K562 (cell line): ENCODE results near the gene FBLN2. TPM values are rescaled to one million over a fixed set of nuclear protein-coding genes. Genes with fewer than 3 reads are reported as not detected.

ENCODE experiments used
- ATAC-seq: fragments of 200-7000 bp; cut with Tn5 transposase; 3 replicates; pipeline ENCODE4 v1.9.1; 2020; ENCODE audit warnings: moderate library complexity
- BruUV-seq: library from RNA; stranded (reverse); fragments of 400-500 nt; replicated peaks from 2 replicates; lab custom pipeline; 2021; lab: Mats Ljungman, UMichigan
- CTCF ChIA-PET: fragments of 300-600 bp; formaldehyde crosslinking; extraction: SDS; loops from one replicate; lab custom pipeline; 2021; ENCODE audit warnings: low intra/inter-chr PET ratio; lab: Yijun Ruan, JAX
- POLR2A ChIA-PET: fragments of 300-600, 350-650 bp; sonication (Branson Sonifier 250); formaldehyde crosslinking; extraction: SDS; loops from one replicate; lab custom pipeline; 2021; ENCODE audit warnings: antibody characterized with exemption, inconsistent platforms; lab: Yijun Ruan, JAX
- DNase-seq, 4 experiments: peaks; one replicate each; pipeline versions ENCODE4 v3.0.0 to v3.0.0-alpha.2; 2011 to 2018; ENCODE audit warnings: low spot score in 3 of 4, mixed read lengths in 3 of 4; ENCODE audit errors: extremely low read depth in 1 of 4
- FAIRE-seq: peaks from 2 replicates; lab custom pipeline; 2011; peaks lifted over from hg19 to GRCh38; lab: Jason Lieb, UNC
- H2AFZ ChIP-seq: 2 replicates; pipeline ENCODE4 v1.6.0; 2011; ENCODE audit warnings: low read depth, low read length, control low read depth, inconsistent platforms
- H3K27ac ChIP-seq: fragments of 200-600 bp; 3 replicates; pipeline ENCODE4 v1.8.0; 2011; ENCODE audit warnings: low read depth, mild to moderate bottlenecking, control low read depth, inconsistent platforms, low read length, moderate library complexity, mixed read lengths; ENCODE audit errors: extremely low read depth
- H3K27me3 ChIP-seq, 2 experiments: fragments of 300-600 bp in 1 of 2; 2 replicates in 1 of 2; 3 replicates in 1 of 2; pipeline versions ENCODE4 v1.6.0 to v1.8.0; 2011; ENCODE audit warnings: inconsistent platforms in 2 of 2, low read length in 2 of 2, mild to moderate bottlenecking in 1 of 2, mixed read lengths in 1 of 2, moderate library complexity in 1 of 2; ENCODE audit not compliant: control insufficient read depth in 2 of 2, insufficient read depth in 2 of 2
- H3K36me3 ChIP-seq: fragments of 300-600 bp; 3 replicates; pipeline ENCODE4 v1.8.0; 2011; ENCODE audit warnings: mild to moderate bottlenecking, low read length, inconsistent platforms; ENCODE audit not compliant: control insufficient read depth, insufficient read depth
- H3K4me1 ChIP-seq, 2 experiments: fragments of 200-600 bp in 1 of 2; replicated peaks in 1 of 2; 2 replicates in 1 of 2; 3 replicates in 1 of 2; pipeline versions ENCODE4 v1.5.1 to v1.8.0; 2011; ENCODE audit warnings: inconsistent platforms in 2 of 2, low read length in 2 of 2, mild to moderate bottlenecking in 1 of 2, mixed read lengths in 1 of 2, moderate library complexity in 1 of 2; ENCODE audit not compliant: control insufficient read depth in 2 of 2, insufficient read depth in 2 of 2
- H3K4me2 ChIP-seq: 2 replicates; pipeline ENCODE4 v1.6.1; 2011; ENCODE audit warnings: low read length, control low read depth, inconsistent platforms, mixed read lengths; ENCODE audit not compliant: insufficient read depth
- H3K4me3 ChIP-seq: fragments of 200-600 bp; sonication (generic), shearing (Covaris generic); 2 replicates; pipeline ENCODE4 v1.5.1; 2016; ENCODE audit warnings: control low read depth, inconsistent platforms
- H3K79me2 ChIP-seq: fragments of 200-600 bp; 3 replicates; pipeline ENCODE4 v1.8.0; 2011; ENCODE audit warnings: low read length, inconsistent platforms; ENCODE audit not compliant: control insufficient read depth, insufficient read depth
- H3K9ac ChIP-seq, 2 experiments: 2 replicates each; pipeline versions ENCODE4 v1.6.0 to v1.6.1; 2011; ENCODE audit warnings: low read depth in 2 of 2, low read length in 2 of 2, control low read depth in 1 of 2, inconsistent platforms in 1 of 2, mild to moderate bottlenecking in 1 of 2, mixed read lengths in 1 of 2; ENCODE audit not compliant: insufficient read depth in 1 of 2
- H3K9me1 ChIP-seq: one replicate; pipeline ENCODE4 v1.6.0; 2011; ENCODE audit warnings: inconsistent platforms, mild to moderate bottlenecking, low read length, moderate library complexity; ENCODE audit not compliant: control insufficient read depth, insufficient read depth
- H3K9me3 ChIP-seq: replicated peaks from 2 replicates; pipeline ENCODE4 v1.5.1; 2011; ENCODE audit warnings: low read depth, low read length, inconsistent platforms; ENCODE audit not compliant: control insufficient read depth, insufficient read depth
- H4K20me1 ChIP-seq: replicated peaks from 2 replicates; pipeline ENCODE4 v1.6.1; 2011; ENCODE audit warnings: low read length, inconsistent platforms, mixed read lengths; ENCODE audit not compliant: control insufficient read depth, insufficient read depth
- TFAP4 ChIP-seq: sonication (generic); formaldehyde crosslinking; IDR thresholded peaks from 2 replicates; pipeline ENCODE4 v1.8.0; 2022; ENCODE audit warnings: missing genetic modification reagents, mild to moderate bottlenecking, moderate library complexity, borderline replicate concordance
- ZNF436 ChIP-seq: fragments of 250-450, 450-650 bp; sonication (Bioruptor Pico); formaldehyde crosslinking; IDR thresholded peaks from 2 replicates; pipeline ENCODE4 v1.7.0; 2020; ENCODE audit warnings: mild to moderate bottlenecking
- WGBS: fragments of 100-300 bp; shearing (Covaris generic); methylation state at CpG from one replicate; pipeline ENCODE4 v1.1.6; 2016; ENCODE audit warnings: low coverage, mixed read lengths; ENCODE audit not compliant: insufficient coverage; ENCODE audit errors: missing lambda C conversion rate; 5-methylcytosine and 5-hydroxymethylcytosine counted together
- in situ Hi-C: fragments of 300-500 bp; cut with MboI; formaldehyde crosslinking; loops from 4 replicates; pipeline ENCODE4 v1.15.0; 2018; ENCODE audit warnings: inconsistent platforms, mixed read lengths
- intact Hi-C: fragments of 100-400 bp; cut with micrococcal nuclease; formaldehyde crosslinking; loops from 2 replicates; pipeline ENCODE4 v1.14.2; 2022
- polyA plus RNA-seq, 8 experiments: library from polyadenylated mRNA; depleted of rRNA in 4 of 8; stranded (reverse) in 5 of 8; unstranded in 3 of 8; fragments of >200 nt; fragmentation: Nextera tagmentation in 2 of 8; fragmentation: Illumina TruSeq in 1 of 8; extraction: Ambion mirVana in 2 of 8; extraction: Trizol in 1 of 8; gene quantifications; 2 replicates each; pipeline versions ENCODE4 v1.2.1 to v1.2.3, GENCODE V29; 2011 to 2014; ENCODE audit warnings: inconsistent platforms in 1 of 8, missing spikeins in 1 of 8
- total RNA-seq, 7 experiments: library from RNA; depleted of rRNA in 6 of 7; stranded (reverse); fragments of >200 nt in 6 of 7; fragmentation: Illumina TruSeq in 2 of 7; extraction: Trizol in 2 of 7; gene quantifications; 2 replicates each; pipeline versions ENCODE4 v1.2.1 to v1.2.3, GENCODE V29; 2011 to 2021; ENCODE audit warnings: low replicate concordance in 1 of 7

Gene FBLN2
- total and polyA plus RNA-seq, 9 of the 15 experiments (the other 6 are each of a cell fraction or from before 2014, with no cell fraction given), result 0.03 to 0.10 (median 0.04) TPM; not detected in 6

GRCh38 chr3:13580256-13581023 is 31.5 kb downstream of the FBLN2 start:
- Histone ChIP-seq H3K79me2 (no peaks in the 10 kb centered on the region), H3K9me3 (no peaks in the 10 kb centered on the region), H3K36me3 (no peaks in the 10 kb centered on the region), H3K27ac (no peak overlapping the region), H2AFZ (no peak overlapping the region), H4K20me1 (peaks cover 9% of the 10 kb centered on the region), H3K9ac (0 out of 4 replicates have a peak overlapping the region, but pooled peaks of 1 of the 2 experiments have one; percentile 41), H3K4me1 (peaks cover 10 to 33% of the 10 kb centered on the region in 2 experiments; a peak in 4 of 5 replicates), H3K27me3 (peaks cover 4 to 64% of the 10 kb centered on the region in 2 experiments; a peak in 4 of 5 replicates), H3K4me2 (no peak overlapping the region), H3K9me1 (no peaks in the 10 kb centered on the region), H3K4me3 (no peak overlapping the region)
- peak; percentile 31; the same call in 1 of the 2 replicates for TF ChIP-seq TFAP4 (CRISPR knock-in tag)
- TF ChIP-seq ZNF436, result no peak
- ChIA-PET POLR2A (interaction anchor here (0.6 to 1.2 kb wide), 2 partner anchors 10 to 62 kb away, joined by 3 read pairs; no protein-coding TSS in a partner anchor), CTCF (no interaction called here)
- no peak for ATAC-seq
- in situ Hi-C loops (no loop called here), intact Hi-C loops (no loop called here)
- FAIRE-seq, result no peak
- no TSS peak for BruUV-seq
- no peak for DNase-seq
- WGBS, result 12% methylated on average over 20 of the region's 20 CpGs
